Activated CD4-positive, alpha-beta T cell treated with anti-CD3 and anti-CD28 coated beads, Interleukin-2, amount 10 ng/mL, durations not matched to agents 7 days and 5 days (primary cell): ENCODE measurements around the gene PRPF6. TPM values are rescaled to one million over a fixed set of nuclear protein-coding genes. Genes with fewer than 3 reads are reported as not detected.
A peak's percentile ranks its signal among the peaks of the same experiment; 100 is the strongest.

Experiments used
- CTCF ChIA-PET: fragments of 350-600 bp; sonication (Branson Sonifier 250); formaldehyde crosslinking; loops from one replicate; lab custom pipeline; 2021; ENCODE audit warnings: antibody characterized with exemption; lab: Charles Lee
- POLR2A ChIA-PET: fragments of 350-600 bp; sonication (Branson Sonifier 250); formaldehyde crosslinking; loops from one replicate; lab custom pipeline; 2021; ENCODE audit warnings: antibody characterized with exemption; lab: Charles Lee
- DNase-seq: peaks from one replicate; pipeline ENCODE4 v3.0.0-alpha.2; 2020
- H3K27ac Mint-ChIP-seq: one replicate; pipeline ENCODE4 v1.8.0; 2021; ENCODE audit warnings: mild to moderate bottlenecking, moderate library complexity, mixed read lengths
- H3K27me3 Mint-ChIP-seq: one replicate; pipeline ENCODE4 v1.8.0; 2021; ENCODE audit warnings: mixed read lengths
- H3K36me3 Mint-ChIP-seq: one replicate; pipeline ENCODE4 v1.8.0; 2021; ENCODE audit warnings: low read depth, mixed read lengths
- H3K4me1 Mint-ChIP-seq: one replicate; pipeline ENCODE4 v1.8.0; 2021; ENCODE audit warnings: mixed read lengths
- H3K4me3 Mint-ChIP-seq: one replicate; pipeline ENCODE4 v1.8.0; 2021; ENCODE audit warnings: mild to moderate bottlenecking, moderate library complexity, mixed read lengths
- H3K9me3 Mint-ChIP-seq: one replicate; pipeline ENCODE4 v1.8.0; 2021; ENCODE audit warnings: mixed read lengths
- total RNA-seq, 2 experiments: library from RNA; stranded (reverse); gene quantifications; one replicate each; pipeline ENCODE4 v1.2.3, GENCODE V29; 2021

PRPF6 gene
- total RNA-seq, 2 experiments from 2014 or later: 67.1 to 70.8 TPM

- Mint-ChIP-seq H3K4me3 (peak overlapping the region; percentile 10), H3K27ac (peak overlapping the region; percentile 90), H3K9me3 (peaks cover 2% of the 10 kb centered on the region), H3K4me1 (peaks cover 29% of the 10 kb centered on the region), H3K36me3 (peaks cover 32% of the 10 kb centered on the region), H3K27me3 (no peaks in the 10 kb centered on the region)
- ChIA-PET POLR2A (interaction anchor here (0.8 kb wide), 1 partner anchor 13 kb away, joined by 3 read pairs; no protein-coding TSS in a partner anchor), CTCF (interaction anchor here (0.9 to 1.3 kb wide), 3 partner anchors 13 to 63 kb away, joined by 3 read pairs; no protein-coding TSS in a partner anchor)
- peak; percentile 91 for DNase-seq
These were observed 39.5 kb upstream of the PRPF6 start for GRCh38 chr20:63941282-63942081.

GRCh38 chr20:63942250-63942951 lies 38.5 kb upstream of the PRPF6 start:
- CTCF ChIA-PET: interaction anchor here (0.8 to 1.3 kb wide), 3 partner anchors 10 to 96 kb away, joined by 3 to 4 read pairs (median 4); no protein-coding TSS in a partner anchor
- H3K4me3 Mint-ChIP-seq: peak overlapping the region; percentile 27
- H3K27me3 Mint-ChIP-seq: no peaks in the 10 kb centered on the region

GRCh38 chr20:63942969-63943807 lies 37.7 kb upstream of the PRPF6 start:
- DNase-seq: no peak
- Mint-ChIP-seq H3K27me3 (no peaks in the 10 kb centered on the region), H3K4me3 (no peak overlapping the region), H3K9me3 (peaks cover 2% of the 10 kb centered on the region), H3K27ac (peak overlapping the region; percentile 95), H3K36me3 (peaks cover 27% of the 10 kb centered on the region), H3K4me1 (peaks cover 40% of the 10 kb centered on the region)
- CTCF ChIA-PET: interaction anchor here (0.8 to 1.3 kb wide), 3 partner anchors 9 to 95 kb away, joined by 4 to 5 read pairs (median 4); partner anchors contain the start of gene UCKL1
- POLR2A ChIA-PET: no interaction called here

More at GRCh38 chr20:63942250-63942951, 38.5 kb upstream of the PRPF6 start:
- Mint-ChIP-seq H3K4me1 (peaks cover 35% of the 10 kb centered on the region), H3K36me3 (peaks cover 32% of the 10 kb centered on the region), H3K27ac (peak overlapping the region; percentile 95), H3K9me3 (peaks cover 2% of the 10 kb centered on the region)
- peak; percentile 67 for DNase-seq
- POLR2A ChIA-PET: no interaction called here

- no peak for DNase-seq
- ChIA-PET CTCF (interaction anchor here (1.2 to 1.3 kb wide), 2 partner anchors 13 to 95 kb away, joined by 4 to 5 read pairs; partner anchors contain the start of gene UCKL1), POLR2A (no interaction called here)
- Mint-ChIP-seq H3K4me1 (peaks cover 45% of the 10 kb centered on the region), H3K27ac (no peak overlapping the region), H3K4me3 (no peak overlapping the region), H3K9me3 (peaks cover 2% of the 10 kb centered on the region), H3K36me3 (peaks cover 29% of the 10 kb centered on the region), H3K27me3 (no peaks in the 10 kb centered on the region)
These were observed 37.2 kb upstream of the PRPF6 start for GRCh38 chr20:63943808-63944077.

GRCh38 chr20:63944078-63944941 lies 36.6 kb upstream of the PRPF6 start:
- peaks cover 51% of the 10 kb centered on the region for H3K4me1 Mint-ChIP-seq
- H3K36me3 Mint-ChIP-seq: peaks cover 29% of the 10 kb centered on the region
- peaks cover 2% of the 10 kb centered on the region for H3K9me3 Mint-ChIP-seq
- H3K27ac Mint-ChIP-seq: no peak overlapping the region
- CTCF ChIA-PET: interaction anchor here (1.2 to 1.3 kb wide), 2 partner anchors 12 to 94 kb away, joined by 4 to 5 read pairs; partner anchors contain the start of gene UCKL1
- no peaks in the 10 kb centered on the region for H3K27me3 Mint-ChIP-seq
- no peak overlapping the region for H3K4me3 Mint-ChIP-seq
- POLR2A ChIA-PET: no interaction called here
- DNase-seq: no peak

GRCh38 chr20:63945031-63945658 lies 35.8 kb upstream of the PRPF6 start:
- Mint-ChIP-seq H3K4me1 (peaks cover 59% of the 10 kb centered on the region), H3K27me3 (no peaks in the 10 kb centered on the region), H3K27ac (peak overlapping the region; percentile 80), H3K4me3 (no peak overlapping the region), H3K36me3 (peaks cover 24% of the 10 kb centered on the region), H3K9me3 (peaks cover 2% of the 10 kb centered on the region)
- POLR2A ChIA-PET: no interaction called here
- CTCF ChIA-PET: interaction anchor here (0.7 kb wide), 1 partner anchor 11 kb away, joined by 3 read pairs; no protein-coding TSS in a partner anchor
- DNase-seq: no peak

GRCh38 chr20:63945921-63946920 lies 34.7 kb upstream of the PRPF6 start:
- POLR2A ChIA-PET: no interaction called here
- Mint-ChIP-seq H3K4me1 (peaks cover 51% of the 10 kb centered on the region), H3K36me3 (peaks cover 16% of the 10 kb centered on the region), H3K27ac (no peak overlapping the region), H3K27me3 (no peaks in the 10 kb centered on the region), H3K4me3 (no peak overlapping the region), H3K9me3 (peaks cover 2% of the 10 kb centered on the region)
- CTCF ChIA-PET: interaction anchor here (0.7 kb wide), 1 partner anchor 12 kb away, joined by 3 read pairs; no protein-coding TSS in a partner anchor
- no peak for DNase-seq

GRCh38 chr20:63946986-63947637 lies 33.8 kb upstream of the PRPF6 start:
- Mint-ChIP-seq H3K27ac (peak overlapping the region; percentile 87), H3K4me1 (peaks cover 52% of the 10 kb centered on the region), H3K27me3 (no peaks in the 10 kb centered on the region), H3K9me3 (peaks cover 2% of the 10 kb centered on the region), H3K4me3 (peak overlapping the region; percentile 36), H3K36me3 (peaks cover 12% of the 10 kb centered on the region)
- no peak for DNase-seq
- POLR2A ChIA-PET: no interaction called here
- CTCF ChIA-PET: interaction anchor here (1.0 kb wide), 1 partner anchor 110 kb away, joined by 3 read pairs; no protein-coding TSS in a partner anchor

- Mint-ChIP-seq H3K27me3 (no peaks in the 10 kb centered on the region), H3K9me3 (no peaks in the 10 kb centered on the region), H3K27ac (peak overlapping the region; percentile 86), H3K4me1 (peaks cover 49% of the 10 kb centered on the region), H3K4me3 (peak overlapping the region; percentile 67), H3K36me3 (peaks cover 9% of the 10 kb centered on the region)
- CTCF ChIA-PET: interaction anchor here (1.0 kb wide), 1 partner anchor 109 kb away, joined by 3 read pairs; no protein-coding TSS in a partner anchor
- POLR2A ChIA-PET: no interaction called here
- DNase-seq: peak; percentile 57
These were observed 33.1 kb upstream of the PRPF6 start for GRCh38 chr20:63947638-63948456.
